ENCODE measurements around the gene RNF149.

DNA sequence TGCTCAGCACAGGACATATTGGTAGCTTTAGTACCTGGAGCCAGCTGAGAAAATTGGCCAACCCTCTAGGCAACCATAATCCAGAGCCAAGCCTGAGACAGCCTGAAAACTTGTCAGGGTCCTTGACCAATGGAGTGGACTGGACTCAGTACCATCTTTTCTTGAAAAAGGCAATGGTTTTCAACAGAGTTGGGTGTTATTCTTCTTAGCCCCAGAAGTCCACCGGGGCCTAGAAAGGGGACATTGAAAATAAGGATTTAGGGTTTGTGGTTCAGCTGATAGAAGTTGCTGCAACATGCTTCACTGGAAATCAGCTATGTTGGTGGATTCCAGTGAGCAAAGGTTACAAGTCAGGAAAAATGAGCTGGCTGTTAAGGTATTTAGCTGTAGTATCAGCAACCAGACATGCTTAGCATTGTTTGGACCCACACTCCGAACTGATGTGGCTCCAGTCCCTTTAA is 77.9 kb downstream of the RNF149 start:
- TF ChIP-seq ISL1 (CRISPR knock-in tag; IDR thresholded peaks at IDR 0.05) (no peak), ZFP3 (CRISPR knock-in tag; IDR thresholded peaks at IDR 0.05) (no peak), ZFP30 (CRISPR knock-in tag; IDR thresholded peaks at IDR 0.05) (no peak), TSHZ2 (CRISPR knock-in tag; IDR thresholded peaks at IDR 0.05) (no peak), ZNF565 (CRISPR knock-in tag; conservative IDR thresholded peaks at IDR 0.05; ENCODE audit: low read depth) (no peak), PATZ1 (CRISPR knock-in tag; IDR thresholded peaks at IDR 0.05; ENCODE audit: borderline replicate concordance) (no peak)
- TF ChIP-seq, protein P1, sequence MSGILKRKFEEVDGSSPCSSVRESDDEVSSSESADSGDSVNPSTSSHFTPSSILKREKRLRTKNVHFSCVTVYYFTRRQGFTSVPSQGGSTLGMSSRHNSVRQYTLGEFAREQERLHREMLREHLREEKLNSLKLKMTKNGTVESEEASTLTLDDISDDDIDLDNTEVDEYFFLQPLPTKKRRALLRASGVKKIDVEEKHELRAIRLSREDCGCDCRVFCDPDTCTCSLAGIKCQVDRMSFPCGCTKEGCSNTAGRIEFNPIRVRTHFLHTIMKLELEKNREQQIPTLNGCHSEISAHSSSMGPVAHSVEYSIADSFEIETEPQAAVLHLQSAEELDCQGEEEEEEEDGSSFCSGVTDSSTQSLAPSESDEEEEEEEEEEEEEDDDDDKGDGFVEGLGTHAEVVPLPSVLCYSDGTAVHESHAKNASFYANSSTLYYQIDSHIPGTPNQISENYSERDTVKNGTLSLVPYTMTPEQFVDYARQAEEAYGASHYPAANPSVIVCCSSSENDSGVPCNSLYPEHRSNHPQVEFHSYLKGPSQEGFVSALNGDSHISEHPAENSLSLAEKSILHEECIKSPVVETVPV (CRISPR knock-in tag; IDR thresholded peaks at IDR 0.05) = no peak
